ENCODE data around the gene TFCP2.

DNA sequence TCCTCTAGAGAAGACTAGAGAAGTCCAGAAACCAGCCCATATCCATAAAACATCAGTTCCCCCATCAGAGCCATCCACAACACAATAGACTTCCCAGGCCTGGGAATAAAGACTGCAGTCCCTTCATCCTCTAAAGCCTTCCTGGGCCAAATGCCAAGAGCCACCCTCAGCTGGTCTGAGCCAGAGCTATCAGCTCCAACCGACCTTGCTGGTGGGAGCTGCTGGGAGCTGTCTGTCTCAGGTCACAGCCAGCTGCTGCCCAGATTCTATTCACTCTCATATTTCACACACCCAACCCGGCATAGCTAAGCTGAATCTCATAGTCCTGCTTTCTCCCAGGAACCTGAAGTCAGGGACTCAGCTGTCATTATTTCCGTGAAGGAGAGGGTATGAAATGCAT lies 10.9 kb upstream of the TFCP2 start:
- TF ChIP-seq, protein P1, sequence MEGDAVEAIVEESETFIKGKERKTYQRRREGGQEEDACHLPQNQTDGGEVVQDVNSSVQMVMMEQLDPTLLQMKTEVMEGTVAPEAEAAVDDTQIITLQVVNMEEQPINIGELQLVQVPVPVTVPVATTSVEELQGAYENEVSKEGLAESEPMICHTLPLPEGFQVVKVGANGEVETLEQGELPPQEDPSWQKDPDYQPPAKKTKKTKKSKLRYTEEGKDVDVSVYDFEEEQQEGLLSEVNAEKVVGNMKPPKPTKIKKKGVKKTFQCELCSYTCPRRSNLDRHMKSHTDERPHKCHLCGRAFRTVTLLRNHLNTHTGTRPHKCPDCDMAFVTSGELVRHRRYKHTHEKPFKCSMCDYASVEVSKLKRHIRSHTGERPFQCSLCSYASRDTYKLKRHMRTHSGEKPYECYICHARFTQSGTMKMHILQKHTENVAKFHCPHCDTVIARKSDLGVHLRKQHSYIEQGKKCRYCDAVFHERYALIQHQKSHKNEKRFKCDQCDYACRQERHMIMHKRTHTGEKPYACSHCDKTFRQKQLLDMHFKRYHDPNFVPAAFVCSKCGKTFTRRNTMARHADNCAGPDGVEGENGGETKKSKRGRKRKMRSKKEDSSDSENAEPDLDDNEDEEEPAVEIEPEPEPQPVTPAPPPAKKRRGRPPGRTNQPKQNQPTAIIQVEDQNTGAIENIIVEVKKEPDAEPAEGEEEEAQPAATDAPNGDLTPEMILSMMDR (IDR thresholded peaks at IDR 0.05), result no peak
- TF ChIP-seq POLR2A (IDR thresholded peaks at IDR 0.05), result no peak

All from transverse colon (tissue), 3 donors.